Glomerular visceral epithelial cell (primary cell): ENCODE data around the gene NAALADL2.

Experiments used
- DNase-seq: peaks from one replicate; pipeline ENCODE4 v3.0.0-alpha.2; 2016; ENCODE audit errors: extremely low spot score

NAALADL2 gene

GRCh38 chr3:175836617-175837016 lies 977.5 kb downstream of the NAALADL2 start:
- DNase-seq, result no peak

DNA sequence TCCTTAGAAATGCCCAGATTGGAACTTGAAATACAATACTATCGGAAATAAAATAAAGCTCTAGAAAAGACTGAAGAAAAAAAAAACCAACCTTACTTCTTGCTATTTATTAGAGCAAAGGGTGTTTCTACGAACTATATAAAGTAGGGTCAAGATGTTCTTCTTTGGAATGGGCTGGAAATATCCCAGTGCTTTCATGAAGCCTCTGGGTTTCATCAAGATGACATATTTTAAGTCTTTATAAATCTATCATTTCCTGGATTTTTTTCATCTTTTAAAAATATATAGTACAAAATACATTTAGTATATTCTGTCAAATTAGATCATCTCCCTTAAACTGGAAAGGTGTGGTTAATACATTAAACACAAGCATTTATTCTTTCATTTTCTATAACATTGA lies 978.8 kb downstream of the NAALADL2 start:
- DNase-seq, result no peak

DNA sequence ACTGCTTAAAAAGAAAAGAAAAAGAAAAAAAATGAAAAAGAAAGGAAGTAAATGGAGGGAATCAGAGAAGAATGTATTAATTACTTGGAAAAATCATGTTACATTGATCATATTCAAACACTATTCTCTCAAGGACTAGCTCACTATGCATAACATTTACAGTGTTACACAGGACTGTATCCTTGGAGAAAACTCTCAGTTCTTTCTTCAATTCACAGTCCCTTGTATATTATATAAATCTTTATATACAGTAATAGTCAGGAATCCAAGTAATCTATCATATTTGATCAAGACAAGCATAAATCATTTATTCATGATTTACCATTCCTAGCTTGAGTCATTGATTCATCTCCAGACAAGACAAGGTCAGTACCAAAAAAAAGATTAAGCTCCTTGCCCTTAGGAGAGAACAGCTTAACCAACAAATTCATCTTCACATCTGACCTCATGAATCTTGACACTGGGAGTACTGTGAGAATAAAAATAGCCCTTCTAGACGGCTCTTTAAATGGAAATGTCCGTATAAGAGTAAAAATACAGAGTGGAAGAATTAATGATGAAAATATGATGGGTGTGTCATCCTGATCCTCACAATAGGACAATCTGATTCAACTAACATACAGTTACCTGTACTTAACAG lies 980.4 kb downstream of the NAALADL2 start:
- DNase-seq, result no peak

DNA sequence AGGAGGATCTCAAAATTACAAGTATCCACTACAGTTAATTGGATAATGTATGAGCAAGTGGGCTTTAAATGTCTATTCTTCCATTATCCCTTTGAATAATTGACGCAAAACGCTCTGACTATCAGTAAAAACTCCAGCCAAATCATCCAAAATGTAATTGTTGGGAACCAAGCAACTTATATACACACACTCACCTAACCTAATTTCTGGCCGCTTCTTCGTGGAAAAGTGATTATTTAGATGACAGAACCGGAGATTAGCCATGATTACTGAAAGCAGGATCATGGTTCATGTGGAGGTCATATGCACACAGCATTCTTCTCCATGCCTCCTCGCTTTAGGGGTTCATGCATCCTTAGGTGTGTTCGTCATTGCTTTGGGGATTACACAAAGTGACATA lies 992.4 kb downstream of the NAALADL2 start:
- no peak for DNase-seq

- DNase-seq, result no peak
These were observed 993.4 kb downstream of the NAALADL2 start for GRCh38 chr3:175852560-175852959.

- no peak for DNase-seq
These were observed 998.6 kb downstream of the NAALADL2 start for GRCh38 chr3:175857666-175858270.
